Panc1 (cell line): Measurements from ENCODE around the gene GLB1L3. TPM values are rescaled to one million over a fixed set of nuclear protein-coding genes. Genes with fewer than 3 reads are reported as not detected.
"Not testable (repeated sequence)": the region's sequence is repeated elsewhere in the genome, so short reads cannot be mapped to it uniquely, and the experiment has no call there.

ENCODE experiments used
- ATAC-seq: fragments of 200-7000 bp; cut with Tn5 transposase; 2 replicates; pipeline ENCODE4 v1.9.1; 2020; ENCODE audit warnings: mild to moderate bottlenecking, moderate library complexity
- BruUV-seq: library from RNA; stranded (reverse); fragments of 400-500 nt; replicated peaks from 2 replicates; lab custom pipeline; 2021; lab: Mats Ljungman, UMichigan
- CTCF ChIA-PET: fragments of 300-600 bp; sonication (Branson Sonifier 250); formaldehyde crosslinking; loops from one replicate; lab custom pipeline; 2022; ENCODE audit warnings: antibody characterized with exemption; lab: Charles Lee
- POLR2A ChIA-PET: fragments of 300-600 bp; sonication (Branson Sonifier 250); formaldehyde crosslinking; loops from one replicate; lab custom pipeline; 2022; ENCODE audit warnings: antibody characterized with exemption; lab: Charles Lee
- DNase-seq: peaks from one replicate; pipeline ENCODE4 v3.0.0-alpha.2; 2010; ENCODE audit warnings: low read depth, low spot score
- H3K27ac ChIP-seq: 2 replicates; pipeline ENCODE4 v1.5.1; 2011; ENCODE audit warnings: mild to moderate bottlenecking, low read length, inconsistent platforms
- H3K27me3 ChIP-seq: fragments of 200-500 bp; sonication (Bioruptor generic); 2 replicates; pipeline ENCODE4 v1.6.0; 2014; ENCODE audit warnings: low read length, inconsistent platforms; ENCODE audit not compliant: control insufficient read depth, insufficient read depth
- H3K36me3 ChIP-seq: fragments of 200-500 bp; sonication (Bioruptor generic); 2 replicates; pipeline ENCODE4 v1.5.1; 2014; ENCODE audit warnings: inconsistent platforms, mild to moderate bottlenecking, low read length, moderate library complexity; ENCODE audit not compliant: control insufficient read depth, insufficient read depth
- H3K4me1 ChIP-seq: 2 replicates; pipeline ENCODE4 v1.5.1; 2011; ENCODE audit warnings: inconsistent platforms, mild to moderate bottlenecking, low read length, moderate library complexity; ENCODE audit not compliant: control insufficient read depth, insufficient read depth
- H3K4me3 ChIP-seq, 2 experiments: 2 replicates each; pipeline ENCODE4 v1.5.1; 2011 to 2012; ENCODE audit warnings: low read depth in 2 of 2, low read length in 2 of 2, mild to moderate bottlenecking in 2 of 2, inconsistent platforms in 1 of 2, moderate library complexity in 1 of 2
- H3K9me3 ChIP-seq: fragments of 200-500 bp; sonication (Bioruptor generic); 2 replicates; pipeline ENCODE4 v1.5.1; 2014; ENCODE audit warnings: low read depth, mild to moderate bottlenecking, inconsistent platforms, low read length, moderate library complexity; ENCODE audit not compliant: control insufficient read depth, insufficient read depth
- CTCF ChIP-seq: fragments of 450-650 bp; IDR thresholded peaks from 2 replicates; pipeline ENCODE4 v1.5.1; 2017; ENCODE audit warnings: mild to moderate bottlenecking
- POLR2AphosphoS5 ChIP-seq: IDR thresholded peaks from 2 replicates; pipeline ENCODE4 v1.6.1; 2012; ENCODE audit warnings: mild to moderate bottlenecking, low read depth, low read length, moderate library complexity
- REST ChIP-seq, 2 experiments: IDR thresholded peaks; 2 replicates each; pipeline ENCODE4 v1.6.1; 2011 to 2012; ENCODE audit warnings: low read depth in 2 of 2, control low read depth in 1 of 2, low read length in 1 of 2, mild to moderate bottlenecking in 1 of 2, moderate library complexity in 1 of 2; ENCODE audit not compliant: insufficient read depth in 1 of 2
- SIN3A ChIP-seq: IDR thresholded peaks from 2 replicates; pipeline ENCODE4 v1.6.1; 2012; ENCODE audit warnings: low read depth, mild to moderate bottlenecking, low read length, moderate library complexity, borderline replicate concordance; ENCODE audit not compliant: insufficient read depth
- TCF7L2 ChIP-seq: IDR thresholded peaks from 2 replicates; pipeline ENCODE4 v1.6.1; 2011; ENCODE audit warnings: mild to moderate bottlenecking, low read depth, low read length, inconsistent platforms
- in situ Hi-C: cut with HindIII; loops from 2 replicates; pipeline ENCODE4 v1.10.0; 2016; ENCODE audit warnings: low sequenced_read_pairs, low pct_unique_long_range_greater_than_20kb
- intact Hi-C: fragments of 100-400 bp; cut with micrococcal nuclease; formaldehyde crosslinking; loops from one replicate; pipeline ENCODE4 v1.10.0; 2022; ENCODE audit not compliant: unreplicated experiment
- total RNA-seq: library from RNA; stranded (reverse); gene quantifications from one replicate; pipeline ENCODE4 v1.2.1, GENCODE V29; 2021; ENCODE audit not compliant: unreplicated experiment

The GLB1L3 gene
- total RNA-seq, 1 experiment from 2014 or later: not detected

GRCh38 chr11:134317103-134317502 is 40.9 kb downstream of the GLB1L3 start:
- no peak overlapping the region for H3K4me3 ChIP-seq
- no peak for DNase-seq
- no peak for TF ChIP-seq TCF7L2
- no peak for TF ChIP-seq REST (IDR thresholded peaks at IDR 0.05; ENCODE audit: insufficient read depth in 1 of 2, low read depth in 2 of 2, low read length in 1 of 2)
- H3K9me3 ChIP-seq: peaks cover 8% of the 10 kb centered on the region; the same call in 1 of the 2 replicates
- H3K27me3 ChIP-seq: peaks cover 22% of the 10 kb centered on the region
- ChIA-PET CTCF (interaction anchor here (0.5 kb wide), 1 partner anchor 38 kb away, joined by 5 read pairs; no protein-coding TSS in a partner anchor), POLR2A (no interaction called here)
- intact Hi-C loops: no loop called here
- no peaks in the 10 kb centered on the region for H3K36me3 ChIP-seq
- no peaks in the 10 kb centered on the region for H3K4me1 ChIP-seq
- H3K27ac ChIP-seq: no peak overlapping the region
- ATAC-seq: no peak
- no TSS peak for BruUV-seq
- in situ Hi-C loops: no loop called here

GRCh38 chr11:134321373-134321772 is 45.2 kb downstream of the GLB1L3 start:
- ATAC-seq, POLR2A ChIA-PET, intact Hi-C loops, H3K27me3 ChIP-seq, DNase-seq, BruUV-seq, in situ Hi-C loops, H3K9me3 ChIP-seq, CTCF ChIA-PET, H3K4me1 ChIP-seq, H3K36me3 ChIP-seq, H3K4me3 ChIP-seq, H3K27ac ChIP-seq: not testable (repeated sequence)

GRCh38 chr11:134322553-134322952 is 46.4 kb downstream of the GLB1L3 start:
- ChIA-PET POLR2A (no interaction called here), CTCF (no interaction called here)
- DNase-seq: no peak
- no peak for TF ChIP-seq REST (IDR thresholded peaks at IDR 0.05; ENCODE audit: insufficient read depth in 1 of 2, low read depth in 2 of 2, low read length in 1 of 2)
- no peak for TF ChIP-seq CTCF
- TF ChIP-seq TCF7L2: no peak
- no peak for TF ChIP-seq SIN3A
- TF ChIP-seq POLR2AphosphoS5: no peak
- in situ Hi-C loops (no loop called here), intact Hi-C loops (no loop called here)
- Histone ChIP-seq H3K4me3 (no peak overlapping the region), H3K4me1 (no peaks in the 10 kb centered on the region), H3K27ac (no peak overlapping the region), H3K36me3 (no peaks in the 10 kb centered on the region), H3K27me3 (peaks cover 5% of the 10 kb centered on the region), H3K9me3 (no peaks in the 10 kb centered on the region)
- ATAC-seq: no peak
- no TSS peak for BruUV-seq
